Left renal cortex interstitium (tissue), 4 donors: ENCODE results near the gene DACH1. TPM values are rescaled to one million over a fixed set of nuclear protein-coding genes. Genes with fewer than 3 reads are reported as not detected.
"Not testable (repeated sequence)": the region's sequence is repeated elsewhere in the genome, so short reads cannot be mapped to it uniquely, and the experiment has no call there.

ENCODE experiments used
- DNase-seq, 4 donors: peaks; one replicate each; pipeline ENCODE4 v3.0.0-alpha.2; 2013; ENCODE audit warnings: low read depth in 4 of 4, low spot score in 2 of 4, missing footprints in 1 of 4
- polyA plus RNA-seq, 4 donors: library from polyadenylated mRNA; unstranded; fragments of 120-200 nt; gene quantifications; one replicate each; pipeline ENCODE4 v1.2.1, GENCODE V29; 2013; ENCODE audit not compliant: insufficient read length in 4 of 4

The DACH1 gene
- polyA plus RNA-seq, 4 donors = 98.1 to 109 (median 103) TPM

DNA sequence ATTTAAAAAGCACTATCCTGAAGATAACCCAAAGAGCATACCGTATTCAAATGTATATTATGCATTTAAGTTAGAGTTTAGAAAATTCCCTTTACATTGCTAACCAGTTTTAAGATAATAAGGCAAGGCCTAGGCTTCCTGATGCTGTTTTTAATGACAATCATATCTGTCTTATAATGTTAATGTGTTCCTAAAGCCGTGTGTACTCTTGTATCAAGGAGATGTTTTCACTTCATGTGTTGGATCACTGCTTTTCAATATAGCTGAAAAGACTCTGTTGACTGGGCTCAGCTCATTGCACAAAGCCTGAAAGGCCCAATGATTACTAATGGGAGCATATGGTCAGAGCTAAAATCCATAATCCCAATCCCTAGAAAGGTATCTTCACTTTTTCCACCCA, 81.6 kb downstream of the DACH1 start:
- DNase-seq = no peak

DNA sequence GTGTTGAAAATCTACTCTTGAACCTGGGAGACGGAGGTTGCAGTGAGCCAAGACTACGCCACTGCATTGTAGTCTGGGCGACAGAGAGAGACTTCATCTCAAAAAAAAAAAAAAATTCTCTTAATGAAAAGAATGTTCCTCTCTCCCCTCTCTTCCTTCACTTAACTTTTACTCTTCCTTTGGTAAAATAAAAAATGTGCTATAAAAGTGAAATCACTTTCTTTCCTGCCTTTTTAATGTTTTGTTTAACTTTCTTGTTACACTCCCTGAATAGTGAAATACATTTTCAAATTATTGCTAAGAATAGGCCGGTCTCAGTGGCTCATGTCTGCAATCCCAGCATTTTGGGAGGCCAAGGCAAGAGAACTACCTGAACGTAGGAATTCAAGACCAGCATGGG, 86.5 kb downstream of the DACH1 start:
- DNase-seq = no peak

DNA sequence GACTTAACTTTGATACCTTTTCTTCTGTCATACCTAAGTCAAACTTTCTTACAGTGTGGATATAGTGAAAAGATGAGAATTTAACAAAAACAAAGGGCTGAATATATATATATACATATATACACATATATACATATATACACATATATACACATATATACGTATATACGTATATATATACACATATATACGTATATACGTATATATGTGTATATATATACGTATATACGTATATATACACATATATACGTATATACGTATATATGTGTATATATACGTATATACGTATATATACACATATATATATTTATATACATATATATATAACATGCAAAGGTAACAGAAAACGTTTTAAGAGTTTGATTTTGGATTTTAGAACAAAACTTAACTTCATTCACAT, 88.0 kb downstream of the DACH1 start:
- not testable (repeated sequence) for DNase-seq

DNA sequence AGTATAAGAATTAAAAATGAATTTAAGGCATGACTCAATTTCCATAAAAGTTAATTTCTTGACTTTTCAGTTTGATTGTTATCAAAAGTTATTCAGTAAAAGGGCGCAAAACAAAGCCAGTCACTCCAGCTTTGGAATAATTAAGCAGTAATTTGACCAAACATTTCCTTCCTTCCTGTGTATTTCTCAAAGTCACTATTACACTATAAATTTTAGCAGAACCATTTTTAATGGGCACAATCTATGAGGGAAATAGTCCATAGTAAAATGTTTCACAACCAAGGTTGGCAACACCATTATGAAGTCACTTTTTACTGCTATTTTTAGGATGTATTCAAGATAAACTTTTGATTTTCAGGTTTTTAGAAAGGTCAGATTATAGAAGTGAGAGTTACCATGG, 91.0 kb downstream of the DACH1 start:
- DNase-seq = no peak

- no peak for DNase-seq
These were observed 92.1 kb downstream of the DACH1 start for GRCh38 chr13:71774863-71775262.

- DNase-seq = no peak
These were observed 93.5 kb downstream of the DACH1 start for GRCh38 chr13:71773531-71773930.

- DNase-seq = no peak
These were observed 94.6 kb downstream of the DACH1 start for GRCh38 chr13:71772361-71772760.

GRCh38 chr13:71771144-71771543, 95.9 kb downstream of the DACH1 start:
- DNase-seq = no peak

DNA sequence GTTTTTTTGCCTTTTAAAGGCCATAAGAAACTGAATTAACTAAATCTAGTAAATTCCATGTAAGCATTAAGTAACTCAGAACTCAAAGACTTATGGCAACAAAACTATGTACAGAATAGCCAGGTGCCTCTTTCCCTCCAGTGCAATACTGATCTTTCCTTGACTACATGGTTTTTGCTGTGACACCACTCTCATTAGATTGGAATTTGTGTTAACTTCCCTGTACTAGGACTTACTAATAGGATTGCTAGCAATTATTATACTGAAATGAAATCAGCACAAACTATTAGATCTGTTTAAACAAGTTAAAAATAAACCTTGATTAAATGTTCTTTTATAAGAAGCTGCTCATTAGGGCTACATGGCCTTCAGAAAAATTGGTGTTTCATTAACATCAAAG, 96.3 kb downstream of the DACH1 start:
- no peak for DNase-seq

GRCh38 chr13:71768881-71769280, 98.1 kb downstream of the DACH1 start:
- no peak for DNase-seq

- peak in 1 of 4 donors; percentile 48 for DNase-seq
These were observed 107.1 kb downstream of the DACH1 start for GRCh38 chr13:71759651-71760511.

GRCh38 chr13:71758828-71759227, 108.2 kb downstream of the DACH1 start:
- peak in 3 of 4 donors; percentile 37 to 53 (median 43) for DNase-seq

DNA sequence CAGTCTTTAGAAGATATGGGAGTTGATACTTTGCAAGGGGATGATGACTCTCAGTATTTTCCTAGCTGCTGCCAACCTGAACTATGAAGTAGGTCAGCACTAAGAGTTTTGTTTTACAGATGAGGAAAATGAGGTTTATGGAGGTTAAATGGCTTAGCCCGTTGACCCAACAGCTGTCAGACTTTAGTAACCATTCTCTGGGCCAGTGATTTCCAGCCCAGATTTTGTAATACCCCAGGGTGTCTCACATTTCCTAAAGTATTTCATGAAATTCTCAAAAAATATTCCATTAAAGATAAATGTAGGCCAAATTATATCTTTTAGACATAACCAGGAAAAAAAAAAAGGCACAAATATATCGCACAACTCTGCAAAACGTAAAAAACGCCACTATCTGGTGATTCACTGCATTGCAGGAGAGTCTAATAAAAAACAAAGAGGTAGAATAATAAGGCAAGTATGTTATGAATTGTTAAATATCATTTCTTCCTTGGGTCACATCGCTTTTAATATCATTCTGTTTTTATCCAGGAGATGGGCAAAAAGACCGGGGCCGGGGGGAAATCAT, 112.5 kb downstream of the DACH1 start:
- DNase-seq = no peak

- no peak for DNase-seq
These were observed 114.1 kb downstream of the DACH1 start for GRCh38 chr13:71752775-71753513.

DNA sequence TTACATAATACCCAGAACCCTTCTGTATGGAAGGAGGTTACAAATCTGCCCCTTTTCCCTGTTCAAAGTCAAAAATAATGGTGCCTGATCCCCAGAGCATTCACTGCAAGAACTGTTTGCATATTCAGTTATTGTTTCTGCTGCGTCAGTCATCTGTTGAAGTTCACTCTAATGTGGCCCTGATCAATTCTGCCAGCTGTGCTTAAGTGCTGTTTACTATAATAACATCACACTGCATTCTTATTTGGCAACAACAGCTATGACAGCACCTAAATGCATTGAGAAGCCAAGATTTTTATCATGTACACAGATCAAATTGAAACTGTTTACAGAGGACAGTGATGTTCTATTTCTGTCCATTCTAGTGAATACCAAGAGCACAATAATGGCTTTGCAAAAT, 115.9 kb downstream of the DACH1 start:
- DNase-seq = no peak

GRCh38 chr13:71730267-71730666, 136.7 kb downstream of the DACH1 start:
- DNase-seq = no peak

GRCh38 chr13:71729441-71729840, 137.6 kb downstream of the DACH1 start:
- DNase-seq = no peak

DNA sequence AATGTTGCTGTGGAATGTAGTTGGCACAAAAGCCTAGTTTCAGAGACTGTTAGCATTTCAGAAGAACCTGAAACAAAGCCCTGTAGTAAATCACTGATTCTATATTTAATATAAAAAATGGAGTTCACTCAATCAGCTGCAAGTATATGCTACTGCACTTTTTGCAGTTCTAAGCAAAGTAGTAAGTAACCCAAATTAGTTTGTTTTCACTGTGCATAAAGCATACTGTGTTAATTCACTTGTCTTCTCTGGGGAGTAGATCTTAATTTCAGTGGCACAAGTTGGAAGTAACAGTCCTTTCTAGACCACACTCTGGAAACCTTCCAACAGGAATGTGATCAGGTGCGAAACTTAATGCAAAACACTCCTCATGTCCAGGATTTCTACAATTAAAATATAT, 139.3 kb downstream of the DACH1 start:
- DNase-seq = no peak

DNA sequence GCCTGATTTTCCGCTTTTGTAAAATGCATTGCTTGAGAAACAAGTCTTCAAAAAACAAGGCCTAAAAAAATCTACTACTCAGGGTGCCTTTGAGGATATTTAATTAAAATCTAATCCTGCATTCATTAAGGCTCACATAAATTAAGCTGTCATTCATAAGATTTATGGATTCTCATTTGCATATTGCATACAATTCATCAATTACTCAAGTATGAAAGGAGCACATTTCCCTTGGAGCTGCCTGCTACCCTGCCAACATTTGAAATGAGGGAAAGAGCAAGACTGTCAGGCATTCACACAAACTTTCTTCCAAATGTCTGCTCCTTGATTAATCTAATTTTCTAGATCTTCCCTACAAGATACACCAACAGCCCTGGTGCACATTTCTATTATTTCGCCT, 140.0 kb downstream of the DACH1 start:
- DNase-seq = no peak

DNA sequence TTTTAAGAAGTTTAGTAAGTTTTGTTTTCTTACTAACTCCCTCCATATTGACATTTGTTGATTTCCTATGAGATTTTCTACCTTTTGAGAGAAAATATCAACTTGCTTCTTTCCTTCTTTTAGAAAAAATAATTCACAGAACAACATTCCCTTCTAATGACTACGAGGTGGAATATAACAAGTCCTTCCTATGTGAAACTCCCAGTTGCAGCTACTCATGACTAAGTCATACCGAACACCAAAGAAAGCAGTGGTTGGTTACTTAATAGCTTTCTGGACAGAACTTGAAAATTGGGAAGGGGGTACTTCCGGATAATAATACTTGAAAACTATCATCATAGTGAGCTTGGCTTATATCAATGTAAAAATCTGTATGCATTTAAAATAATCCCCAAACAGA, 144.8 kb downstream of the DACH1 start:
- DNase-seq = no peak

DNA sequence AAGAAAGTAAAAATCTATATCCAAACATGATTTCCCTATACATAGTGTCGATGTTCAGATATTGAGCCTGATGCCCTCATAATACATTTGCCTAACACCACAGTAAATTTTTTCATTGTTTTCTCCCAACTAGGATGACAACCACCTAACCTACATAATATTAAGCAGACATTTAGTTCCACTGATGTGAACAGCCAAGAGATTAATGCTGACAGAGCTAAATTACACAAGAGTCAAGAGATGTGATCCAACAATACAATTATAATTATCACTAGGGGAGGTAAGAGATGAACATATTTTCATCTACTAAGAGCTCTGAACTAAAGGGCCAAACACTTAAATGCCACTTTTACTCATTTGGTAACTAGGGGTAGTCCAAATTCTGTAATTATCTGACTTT, 145.9 kb downstream of the DACH1 start:
- DNase-seq = no peak

- no peak for DNase-seq
These were observed 148.1 kb downstream of the DACH1 start for GRCh38 chr13:71718931-71719330.
